ENCODE data around the gene HS1BP3.

Gene HS1BP3

GRCh38 chr2:20638014-20638413, 12.9 kb downstream of the HS1BP3 start:
- no peaks in the 10 kb centered on the region for H3F3A ChIP-seq (ENCODE audit: insufficient read depth)
- no peak overlapping the region for H3K4me3 ChIP-seq (ENCODE audit: insufficient read depth, low read length, poor library complexity, severe bottlenecking)
- H3K27ac ChIP-seq (ENCODE audit: low read depth, low read length), result no peak overlapping the region
- no peaks in the 10 kb centered on the region for H3K9me3 ChIP-seq (ENCODE audit: insufficient read depth, low read length)
- no peaks in the 10 kb centered on the region for H3K79me2 ChIP-seq (ENCODE audit: insufficient read depth, low read length)
- H4K20me1 ChIP-seq (ENCODE audit: low read depth, low read length), result no peaks in the 10 kb centered on the region
- H3K9me2 ChIP-seq (replicated peaks; ENCODE audit: insufficient read depth, low read length), result no peaks in the 10 kb centered on the region
- H3K27me3 ChIP-seq (ENCODE audit: low read length), result no peaks in the 10 kb centered on the region
- no peak for TF ChIP-seq CTCF (IDR thresholded peaks at IDR 0.05; ENCODE audit: insufficient read depth, low read length, poor library complexity, severe bottlenecking)
- H3K36me3 ChIP-seq (ENCODE audit: low read length), result no peaks in the 10 kb centered on the region
- no peak overlapping the region for H3K4me2 ChIP-seq (ENCODE audit: low read depth, low read length, poor library complexity, severe bottlenecking)
- no peak overlapping the region for H2AFZ ChIP-seq (ENCODE audit: low read depth, low read length, severe bottlenecking)
- no peak overlapping the region for H3K9ac ChIP-seq (ENCODE audit: low read length)

GRCh38 chr2:20637147-20637546, 13.8 kb downstream of the HS1BP3 start:
- no peak for TF ChIP-seq CTCF (IDR thresholded peaks at IDR 0.05; ENCODE audit: insufficient read depth, low read length, poor library complexity, severe bottlenecking)
- no peak for TF ChIP-seq EZH2phosphoT487 (conservative IDR thresholded peaks at IDR 0.05; ENCODE audit: low read length)
- Histone ChIP-seq H3K36me3 (ENCODE audit: low read length) (no peaks in the 10 kb centered on the region), H3K9me3 (ENCODE audit: insufficient read depth, low read length) (no peaks in the 10 kb centered on the region), H3K27me3 (ENCODE audit: low read length) (no peaks in the 10 kb centered on the region), H3K9ac (ENCODE audit: low read length) (no peak overlapping the region), H3F3A (ENCODE audit: insufficient read depth) (no peaks in the 10 kb centered on the region), H3K27ac (ENCODE audit: low read depth, low read length) (no peak overlapping the region), H3K9me2 (replicated peaks; ENCODE audit: insufficient read depth, low read length) (no peaks in the 10 kb centered on the region), H3K79me2 (ENCODE audit: insufficient read depth, low read length) (no peaks in the 10 kb centered on the region), H3K4me2 (ENCODE audit: low read depth, low read length, poor library complexity, severe bottlenecking) (no peak overlapping the region), H2AFZ (ENCODE audit: low read depth, low read length, severe bottlenecking) (no peak overlapping the region), H4K20me1 (ENCODE audit: low read depth, low read length) (no peaks in the 10 kb centered on the region), H3K4me3 (ENCODE audit: insufficient read depth, low read length, poor library complexity, severe bottlenecking) (no peak overlapping the region)

GRCh38 chr2:20635675-20636584, 15.0 kb downstream of the HS1BP3 start:
- Histone ChIP-seq H2AFZ (ENCODE audit: low read depth, low read length, severe bottlenecking) (no peak overlapping the region), H3F3A (ENCODE audit: insufficient read depth) (no peaks in the 10 kb centered on the region), H3K27me3 (ENCODE audit: low read length) (no peaks in the 10 kb centered on the region), H3K4me2 (ENCODE audit: low read depth, low read length, poor library complexity, severe bottlenecking) (no peak overlapping the region), H3K36me3 (ENCODE audit: low read length) (no peaks in the 10 kb centered on the region), H3K9me2 (replicated peaks; ENCODE audit: insufficient read depth, low read length) (no peaks in the 10 kb centered on the region), H3K4me3 (ENCODE audit: insufficient read depth, low read length, poor library complexity, severe bottlenecking) (no peak overlapping the region), H3K9ac (ENCODE audit: low read length) (no peak overlapping the region), H3K27ac (ENCODE audit: low read depth, low read length) (no peak overlapping the region), H4K20me1 (ENCODE audit: low read depth, low read length) (no peaks in the 10 kb centered on the region), H3K9me3 (ENCODE audit: insufficient read depth, low read length) (no peaks in the 10 kb centered on the region), H3K79me2 (ENCODE audit: insufficient read depth, low read length) (no peaks in the 10 kb centered on the region)
- TF ChIP-seq CTCF (IDR thresholded peaks at IDR 0.05; ENCODE audit: insufficient read depth, low read length, poor library complexity, severe bottlenecking) (peak; percentile 74), EZH2phosphoT487 (conservative IDR thresholded peaks at IDR 0.05; ENCODE audit: low read length) (no peak)
